ENCODE data around the gene SIRPG.

- TF ChIP-seq CTCF (IDR thresholded peaks at IDR 0.05; ENCODE audit: insufficient read depth, low read length), result no peak
- no peak for TF ChIP-seq POLR2AphosphoS5 (IDR thresholded peaks at IDR 0.05; ENCODE audit: low read depth)
- no peak for TF ChIP-seq REST (IDR thresholded peaks at IDR 0.05; ENCODE audit: insufficient replicate concordance, low read depth)
These were observed 30.9 kb downstream of the SIRPG start for GRCh38 chr20:1626528-1627199.

Data from HL-60 (cell line).